Thyroid gland (tissue), 4 donors: ENCODE data around the gene TMEM201.

Experiments
- POLR2A ChIP-seq, 2 donors: fragments of 450-650 bp; IDR thresholded peaks; one replicate each; pipeline ENCODE4 v1.6.1; 2017; ENCODE audit warnings: antibody characterized with exemption in 2 of 2, mild to moderate bottlenecking in 2 of 2, moderate library complexity in 1 of 2
- TF ChIP-seq, protein P1 (sequence below), 6 experiments: fragments of 200-600 bp in 3 of 6; fragments of 450-650 bp in 3 of 6; sonication (generic) in 3 of 6; IDR thresholded peaks; one replicate each; pipeline ENCODE4 v1.5.1; 2016 to 2019; ENCODE audit warnings: antibody characterized with exemption in 6 of 6, mild to moderate bottlenecking in 2 of 6, inconsistent platforms in 1 of 6, moderate library complexity in 1 of 6

DNA sequence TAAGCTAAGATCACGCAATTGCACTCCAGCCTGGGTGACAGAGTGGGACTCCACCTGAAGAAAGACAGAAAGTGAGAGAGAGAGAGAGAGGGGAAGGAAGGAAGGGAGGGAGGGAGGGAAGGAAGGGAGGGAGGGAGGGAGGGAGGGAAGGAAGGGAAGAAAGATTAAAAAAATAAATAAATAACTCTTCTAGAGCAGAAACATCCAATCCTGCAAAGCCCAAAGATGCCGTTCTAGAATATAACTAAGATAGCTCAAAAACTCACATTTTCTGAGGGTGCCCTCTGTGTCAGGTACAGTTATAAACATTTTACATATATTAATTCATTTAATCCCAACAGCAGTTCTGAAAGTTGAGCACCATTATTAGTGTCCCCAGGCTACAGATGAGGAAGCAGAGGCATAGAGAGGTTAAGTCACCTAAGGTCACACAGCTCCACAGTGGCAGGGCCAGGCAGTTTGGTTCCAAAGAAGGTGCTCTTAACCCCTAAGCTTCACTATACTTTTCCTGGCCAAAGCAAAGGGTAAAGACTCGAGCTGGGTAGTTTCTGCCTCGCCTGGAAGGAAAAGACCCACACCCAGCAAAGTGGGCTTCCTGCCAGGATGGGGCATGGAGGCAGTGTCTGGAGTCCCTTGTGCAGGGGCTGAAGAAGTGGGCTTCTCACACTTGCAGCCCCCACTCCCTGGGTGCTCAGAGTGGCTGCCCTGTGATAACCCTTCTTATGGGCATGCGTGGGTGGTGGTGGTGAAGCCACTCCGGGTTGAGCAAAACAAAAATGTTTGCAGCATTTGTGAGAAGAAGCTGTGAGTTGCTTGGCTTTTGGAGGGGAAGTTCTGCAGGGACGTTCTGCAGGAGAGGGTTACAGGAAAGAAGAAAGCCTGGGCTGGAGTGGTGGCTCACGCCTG, 54.9 kb downstream of the TMEM201 start:
- TF ChIP-seq, protein P1, sequence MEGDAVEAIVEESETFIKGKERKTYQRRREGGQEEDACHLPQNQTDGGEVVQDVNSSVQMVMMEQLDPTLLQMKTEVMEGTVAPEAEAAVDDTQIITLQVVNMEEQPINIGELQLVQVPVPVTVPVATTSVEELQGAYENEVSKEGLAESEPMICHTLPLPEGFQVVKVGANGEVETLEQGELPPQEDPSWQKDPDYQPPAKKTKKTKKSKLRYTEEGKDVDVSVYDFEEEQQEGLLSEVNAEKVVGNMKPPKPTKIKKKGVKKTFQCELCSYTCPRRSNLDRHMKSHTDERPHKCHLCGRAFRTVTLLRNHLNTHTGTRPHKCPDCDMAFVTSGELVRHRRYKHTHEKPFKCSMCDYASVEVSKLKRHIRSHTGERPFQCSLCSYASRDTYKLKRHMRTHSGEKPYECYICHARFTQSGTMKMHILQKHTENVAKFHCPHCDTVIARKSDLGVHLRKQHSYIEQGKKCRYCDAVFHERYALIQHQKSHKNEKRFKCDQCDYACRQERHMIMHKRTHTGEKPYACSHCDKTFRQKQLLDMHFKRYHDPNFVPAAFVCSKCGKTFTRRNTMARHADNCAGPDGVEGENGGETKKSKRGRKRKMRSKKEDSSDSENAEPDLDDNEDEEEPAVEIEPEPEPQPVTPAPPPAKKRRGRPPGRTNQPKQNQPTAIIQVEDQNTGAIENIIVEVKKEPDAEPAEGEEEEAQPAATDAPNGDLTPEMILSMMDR (IDR thresholded peaks at IDR 0.05), result no peak
- no peak for TF ChIP-seq POLR2A (IDR thresholded peaks at IDR 0.05)
